ENCODE data around the gene WDR1.

DNA sequence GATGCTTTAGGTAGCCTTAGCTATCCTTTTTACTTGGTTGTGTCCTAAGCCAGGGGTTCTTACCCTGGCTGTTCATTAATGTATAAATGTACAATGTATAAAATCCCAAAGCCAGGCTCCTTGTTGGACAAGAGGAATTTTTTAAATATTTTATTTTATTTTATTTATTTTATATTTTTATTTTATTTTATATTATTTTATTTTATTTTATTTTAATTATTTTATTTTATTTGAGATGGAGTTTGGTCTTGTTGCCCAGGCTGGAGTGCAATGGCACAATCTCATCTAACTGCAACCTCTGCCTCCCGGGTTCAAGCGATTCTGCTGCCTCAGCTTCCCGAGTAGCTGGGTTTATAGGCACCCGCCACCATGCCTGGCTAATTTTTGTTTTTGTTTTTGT is 87.2 kb downstream of the WDR1 start:
- TF ChIP-seq, protein P1, sequence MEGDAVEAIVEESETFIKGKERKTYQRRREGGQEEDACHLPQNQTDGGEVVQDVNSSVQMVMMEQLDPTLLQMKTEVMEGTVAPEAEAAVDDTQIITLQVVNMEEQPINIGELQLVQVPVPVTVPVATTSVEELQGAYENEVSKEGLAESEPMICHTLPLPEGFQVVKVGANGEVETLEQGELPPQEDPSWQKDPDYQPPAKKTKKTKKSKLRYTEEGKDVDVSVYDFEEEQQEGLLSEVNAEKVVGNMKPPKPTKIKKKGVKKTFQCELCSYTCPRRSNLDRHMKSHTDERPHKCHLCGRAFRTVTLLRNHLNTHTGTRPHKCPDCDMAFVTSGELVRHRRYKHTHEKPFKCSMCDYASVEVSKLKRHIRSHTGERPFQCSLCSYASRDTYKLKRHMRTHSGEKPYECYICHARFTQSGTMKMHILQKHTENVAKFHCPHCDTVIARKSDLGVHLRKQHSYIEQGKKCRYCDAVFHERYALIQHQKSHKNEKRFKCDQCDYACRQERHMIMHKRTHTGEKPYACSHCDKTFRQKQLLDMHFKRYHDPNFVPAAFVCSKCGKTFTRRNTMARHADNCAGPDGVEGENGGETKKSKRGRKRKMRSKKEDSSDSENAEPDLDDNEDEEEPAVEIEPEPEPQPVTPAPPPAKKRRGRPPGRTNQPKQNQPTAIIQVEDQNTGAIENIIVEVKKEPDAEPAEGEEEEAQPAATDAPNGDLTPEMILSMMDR (IDR thresholded peaks at IDR 0.05; ENCODE audit: insufficient read depth, low read length, poor library complexity, severe bottlenecking) = no peak
- no peak for TF ChIP-seq EZH2phosphoT487 (conservative IDR thresholded peaks at IDR 0.05; ENCODE audit: low read length)

All from SU-DHL-6 (cell line).